Subcutaneous adipose tissue (tissue), 4 donors: ENCODE data around the gene CFAP92. TPM values are rescaled to one million over a fixed set of nuclear protein-coding genes. Genes with fewer than 3 reads are reported as not detected.

ENCODE experiments used
- total RNA-seq, 4 donors: library from RNA; depleted of rRNA; stranded (reverse); fragments of >200 nt; gene quantifications; one replicate each; pipeline ENCODE4 v1.1.0, GENCODE V29; 2016
- TF ChIP-seq, protein P1 (sequence below): fragments of 450-650 bp; IDR thresholded peaks from one replicate; pipeline ENCODE4 v1.5.1; 2016; ENCODE audit warnings: low read depth, mild to moderate bottlenecking, control low read depth, antibody characterized with exemption, moderate library complexity

The CFAP92 gene
- total RNA-seq, 4 donors from 2014 or later: 0.22 to 1.5 (median 0.90) TPM

GRCh38 chr3:129013491-129013891, 19.6 kb upstream of the CFAP92 start:
- TF ChIP-seq, protein P1, sequence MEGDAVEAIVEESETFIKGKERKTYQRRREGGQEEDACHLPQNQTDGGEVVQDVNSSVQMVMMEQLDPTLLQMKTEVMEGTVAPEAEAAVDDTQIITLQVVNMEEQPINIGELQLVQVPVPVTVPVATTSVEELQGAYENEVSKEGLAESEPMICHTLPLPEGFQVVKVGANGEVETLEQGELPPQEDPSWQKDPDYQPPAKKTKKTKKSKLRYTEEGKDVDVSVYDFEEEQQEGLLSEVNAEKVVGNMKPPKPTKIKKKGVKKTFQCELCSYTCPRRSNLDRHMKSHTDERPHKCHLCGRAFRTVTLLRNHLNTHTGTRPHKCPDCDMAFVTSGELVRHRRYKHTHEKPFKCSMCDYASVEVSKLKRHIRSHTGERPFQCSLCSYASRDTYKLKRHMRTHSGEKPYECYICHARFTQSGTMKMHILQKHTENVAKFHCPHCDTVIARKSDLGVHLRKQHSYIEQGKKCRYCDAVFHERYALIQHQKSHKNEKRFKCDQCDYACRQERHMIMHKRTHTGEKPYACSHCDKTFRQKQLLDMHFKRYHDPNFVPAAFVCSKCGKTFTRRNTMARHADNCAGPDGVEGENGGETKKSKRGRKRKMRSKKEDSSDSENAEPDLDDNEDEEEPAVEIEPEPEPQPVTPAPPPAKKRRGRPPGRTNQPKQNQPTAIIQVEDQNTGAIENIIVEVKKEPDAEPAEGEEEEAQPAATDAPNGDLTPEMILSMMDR: no peak

DNA sequence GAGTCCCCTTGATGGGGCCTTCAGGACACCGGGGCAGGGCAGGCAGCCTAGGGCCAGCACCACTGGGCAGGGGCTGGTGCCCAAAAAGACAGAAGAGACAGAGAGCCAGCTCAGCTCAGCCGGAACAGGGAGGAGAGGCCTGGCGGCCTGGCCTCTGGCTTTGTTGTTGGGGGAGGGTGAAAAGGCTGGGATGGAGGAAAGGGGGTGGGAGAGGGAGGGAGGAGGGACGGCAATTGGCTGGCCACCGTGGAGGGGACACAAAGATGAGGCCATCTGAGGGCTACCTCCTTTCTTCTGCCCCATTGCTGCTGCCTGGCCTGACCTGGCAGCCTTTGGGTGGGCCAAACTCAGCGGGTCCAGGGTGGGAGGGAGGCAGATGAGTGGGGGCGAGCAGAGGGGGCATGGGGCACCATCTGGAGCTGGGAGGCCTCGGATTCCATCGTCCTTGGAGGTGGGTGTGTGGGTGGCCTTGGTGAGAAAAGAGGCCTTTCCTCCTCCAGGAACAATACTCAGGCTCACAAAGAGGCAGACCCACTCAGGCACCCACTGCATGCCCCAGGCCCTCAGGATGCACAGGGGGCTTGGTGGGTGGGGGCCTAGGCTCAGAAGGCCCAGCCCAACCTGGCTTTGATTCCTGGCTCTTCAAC, 16.6 kb upstream of the CFAP92 start:
- TF ChIP-seq, protein P1: no peak

DNA sequence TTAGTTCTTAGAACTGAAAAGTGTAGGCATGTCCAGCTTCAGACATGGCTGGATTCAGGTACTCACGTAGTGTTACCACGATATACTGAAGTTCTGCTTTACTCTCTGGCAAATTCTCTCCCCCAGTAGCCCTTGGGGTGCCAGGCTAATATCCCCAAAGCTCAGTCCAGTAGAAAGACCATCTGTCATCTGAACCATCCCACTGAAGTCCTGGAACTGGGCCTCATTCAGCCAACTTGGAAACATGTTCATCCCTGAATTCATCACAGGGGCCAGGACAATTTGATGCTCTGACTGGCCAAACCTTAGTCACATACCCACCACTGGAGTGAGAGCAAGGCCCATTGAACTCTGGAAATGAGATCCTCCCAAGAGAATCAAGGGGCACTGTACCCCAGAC, 15.4 kb upstream of the CFAP92 start:
- TF ChIP-seq, protein P1: no peak

GRCh38 chr3:129007792-129008191, 13.9 kb upstream of the CFAP92 start:
- TF ChIP-seq, protein P1: no peak

DNA sequence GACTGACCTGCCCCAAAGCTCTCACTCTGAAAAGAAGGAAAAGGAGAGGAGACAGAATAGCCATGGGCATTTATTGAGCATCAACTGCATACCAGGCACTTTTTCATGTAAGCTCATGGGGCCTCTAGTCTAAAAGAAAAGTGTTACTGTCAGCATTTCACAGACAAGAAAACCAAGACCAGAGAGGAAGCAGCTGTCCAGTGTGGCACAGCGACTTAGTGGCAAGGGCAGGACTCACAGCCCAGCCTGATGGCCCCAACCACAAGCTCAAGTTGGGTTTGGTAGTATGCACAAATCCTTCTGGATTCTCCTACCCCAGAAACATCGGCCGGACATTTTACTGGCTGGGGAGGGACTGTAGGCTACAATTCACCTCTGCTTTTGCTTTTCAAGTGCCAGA, 13.0 kb upstream of the CFAP92 start:
- TF ChIP-seq, protein P1: no peak

DNA sequence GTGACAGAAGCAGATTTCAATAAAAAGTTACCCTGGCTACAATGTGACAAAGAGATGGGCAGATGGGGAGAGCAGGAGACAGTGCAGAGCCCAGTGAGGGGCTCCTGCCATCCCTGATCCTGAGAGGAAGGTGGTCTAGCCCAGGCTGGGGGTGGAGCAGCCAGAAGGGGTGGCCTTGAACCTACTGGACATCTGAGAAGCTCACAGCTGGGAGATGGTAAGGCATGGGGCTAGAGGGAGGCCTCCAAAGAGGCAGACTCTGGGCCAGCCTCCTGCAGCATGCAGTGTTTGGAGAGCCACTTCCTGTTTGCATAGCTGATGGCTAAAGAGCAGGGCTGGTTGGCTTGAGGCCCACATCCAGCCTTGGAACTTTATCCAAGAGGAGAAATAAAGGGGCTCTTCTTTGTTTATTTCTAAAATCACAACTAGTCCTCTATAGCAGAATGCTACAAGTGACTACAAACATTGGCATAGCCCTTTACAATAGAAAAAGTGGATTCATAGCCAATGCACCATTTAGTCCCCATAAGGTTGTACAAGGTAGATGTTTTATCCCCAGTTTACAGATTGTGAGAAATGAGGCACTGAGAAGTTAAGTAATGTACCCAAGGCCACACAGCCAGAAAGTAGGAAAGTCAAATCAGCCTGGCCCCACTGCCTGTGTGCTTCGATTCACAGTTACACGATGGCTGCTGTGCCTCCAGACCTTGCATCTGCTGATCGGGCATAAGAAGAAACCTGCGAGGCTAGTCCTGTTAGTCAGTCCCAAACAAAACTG, 11.8 kb upstream of the CFAP92 start:
- TF ChIP-seq, protein P1: no peak

- TF ChIP-seq, protein P1: no peak
Measured at GRCh38 chr3:129004639-129005295, 10.9 kb upstream of the CFAP92 start.
